ENCODE measurements around the gene SVOPL. TPM values are rescaled to one million over a fixed set of nuclear protein-coding genes. Genes with fewer than 3 reads are reported as not detected.

The SVOPL gene
- total RNA-seq, 1 experiment from 2014 or later, result 1.1 TPM

GRCh38 chr7:138569418-138569817 lies 131.7 kb downstream of the SVOPL start:
- no peak overlapping the region for H3K9ac ChIP-seq (ENCODE audit: extremely low read depth, insufficient read length, low read length)
- peaks cover 3 to 15% of the 10 kb centered on the region in 2 experiments; a peak in 3 of 4 replicates for H3K4me1 Mint-ChIP-seq
- no peak overlapping the region for H4K91ac ChIP-seq (ENCODE audit: insufficient read length, low read depth, low read length)
- H3K9me3 ChIP-seq (ENCODE audit: control insufficient read depth, low read depth, low read length), result peaks cover 24% of the 10 kb centered on the region
- peaks cover 2% of the 10 kb centered on the region; the same call in 1 of the 2 replicates for H3K27me3 Mint-ChIP-seq (ENCODE audit: low read depth)
- H3K27ac ChIP-seq (ENCODE audit: insufficient read length, low read depth, low read length), result no peak overlapping the region
- no peak overlapping the region for H2BK15ac ChIP-seq (ENCODE audit: low read depth, low read length)
- no peak overlapping the region for H3T11ph ChIP-seq (ENCODE audit: low read length)
- no peaks in the 10 kb centered on the region for H3K79me1 ChIP-seq (ENCODE audit: insufficient read depth, low read depth, low read length, poor library complexity, severe bottlenecking)
- H3K9me3 Mint-ChIP-seq, result peaks cover 15 to 16% of the 10 kb centered on the region in 2 experiments
- no peaks in the 10 kb centered on the region for H3K23me2 ChIP-seq (ENCODE audit: insufficient read length, low read depth, low read length, poor library complexity, severe bottlenecking)
- H3K36me3 Mint-ChIP-seq (ENCODE audit: insufficient read depth in 1 of 3, low read depth in 3 of 3), result peaks cover 69 to 94% (median 91%) of the 10 kb centered on the region in 3 experiments
- no peak overlapping the region for H3K4ac ChIP-seq (ENCODE audit: low read depth, low read length)
- no peak overlapping the region for H2BK20ac ChIP-seq (ENCODE audit: low read depth, low read length, poor library complexity, severe bottlenecking)
- H2AK5ac ChIP-seq (ENCODE audit: insufficient read length, low read length), result no peak overlapping the region
- no peak overlapping the region for H2BK120ac ChIP-seq (ENCODE audit: low read depth, low read length, poor library complexity, severe bottlenecking)
- no peaks in the 10 kb centered on the region for H4K20me1 ChIP-seq (ENCODE audit: control insufficient read depth, insufficient read depth, insufficient read length)
- no peak overlapping the region for H2AFZ ChIP-seq (ENCODE audit: low read length)
- no peak overlapping the region for H2BK12ac ChIP-seq (ENCODE audit: insufficient read length, low read depth, low read length)
- no peak overlapping the region for H3K14ac ChIP-seq (ENCODE audit: insufficient read depth, low read length)
- no peak overlapping the region for H3K56ac ChIP-seq (ENCODE audit: insufficient read length, low read depth, low read length)
- TF ChIP-seq, protein P1, sequence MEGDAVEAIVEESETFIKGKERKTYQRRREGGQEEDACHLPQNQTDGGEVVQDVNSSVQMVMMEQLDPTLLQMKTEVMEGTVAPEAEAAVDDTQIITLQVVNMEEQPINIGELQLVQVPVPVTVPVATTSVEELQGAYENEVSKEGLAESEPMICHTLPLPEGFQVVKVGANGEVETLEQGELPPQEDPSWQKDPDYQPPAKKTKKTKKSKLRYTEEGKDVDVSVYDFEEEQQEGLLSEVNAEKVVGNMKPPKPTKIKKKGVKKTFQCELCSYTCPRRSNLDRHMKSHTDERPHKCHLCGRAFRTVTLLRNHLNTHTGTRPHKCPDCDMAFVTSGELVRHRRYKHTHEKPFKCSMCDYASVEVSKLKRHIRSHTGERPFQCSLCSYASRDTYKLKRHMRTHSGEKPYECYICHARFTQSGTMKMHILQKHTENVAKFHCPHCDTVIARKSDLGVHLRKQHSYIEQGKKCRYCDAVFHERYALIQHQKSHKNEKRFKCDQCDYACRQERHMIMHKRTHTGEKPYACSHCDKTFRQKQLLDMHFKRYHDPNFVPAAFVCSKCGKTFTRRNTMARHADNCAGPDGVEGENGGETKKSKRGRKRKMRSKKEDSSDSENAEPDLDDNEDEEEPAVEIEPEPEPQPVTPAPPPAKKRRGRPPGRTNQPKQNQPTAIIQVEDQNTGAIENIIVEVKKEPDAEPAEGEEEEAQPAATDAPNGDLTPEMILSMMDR (conservative IDR thresholded peaks at IDR 0.05), result no peak
- H2BK5ac ChIP-seq (ENCODE audit: insufficient read length, low read length), result no peak overlapping the region
- no peak for DNase-seq
- H4K8ac ChIP-seq (replicated peaks; ENCODE audit: insufficient read length, low read depth, low read length), result no peak overlapping the region
- no peak overlapping the region for H3K4me3 Mint-ChIP-seq
- H4K5ac ChIP-seq (ENCODE audit: insufficient read length, low read depth, low read length), result no peak overlapping the region
- H3K18ac ChIP-seq (ENCODE audit: insufficient read length, low read depth, low read length), result no peak overlapping the region
- no peaks in the 10 kb centered on the region for H3K79me2 ChIP-seq (ENCODE audit: insufficient read depth, low read length)
- no CpG with 5 or more reads among the region's 3 CpGs for WGBS (ENCODE audit: extremely low coverage, insufficient read length, low lambda C conversion rate)
- H3K23ac ChIP-seq (ENCODE audit: insufficient read length, low read depth, low read length), result no peak overlapping the region
- H3K4me1 ChIP-seq (ENCODE audit: insufficient read depth, low read length), result no peaks in the 10 kb centered on the region
- H3K27ac Mint-ChIP-seq, result peak overlapping the region in 1 of 3 experiments; percentile 17; a peak in 1 of 7 replicates
- no peak overlapping the region for H3K4me2 ChIP-seq (ENCODE audit: insufficient read depth, insufficient read length, low read length)
- no peaks in the 10 kb centered on the region for H3K27me3 ChIP-seq (ENCODE audit: insufficient read depth, low read length)
